Heart left ventricle (tissue), 13 donors: ENCODE data around the gene SMCO3.

Experiments
- POLR2A ChIP-seq, 2 donors: fragments of 450-650 bp; IDR thresholded peaks; one replicate each; pipeline ENCODE4 v1.6.1; 2017; ENCODE audit warnings: antibody characterized with exemption in 2 of 2, mild to moderate bottlenecking in 2 of 2, moderate library complexity in 2 of 2
- TF ChIP-seq, protein P1 (sequence below), 12 donors: fragments of 200-600 bp; sonication (generic) in 4 of 12; IDR thresholded peaks; one replicate each; pipeline versions ENCODE4 v1.5.0 to v1.8.0; 2018 to 2022; ENCODE audit warnings: antibody characterized with exemption in 12 of 12, mild to moderate bottlenecking in 5 of 12
- donor health status: ischemic (EF 13 %, LVEDD 7.1; RV severe dilation, severe dysfunction).
- donor health status: DM: no; HTN: yes; CAD: no.
- donor health status: DM: no; HTN: no; CAD: no.
- donor health status: ischemic (EF 25% LVEDD 6.9; RV normal size, moderate dysfunction).
- donor health status: ischemic (EF 25% LVEDD 5.7; RV mildly dilated, moderate dysfunction).
- donor health status: ischemic (EF 35%, LVEDD 5.7; RV mildly dilated, moderate dysfunction).
- donor health status: nonischemic (EF 11% LVEDD 7.7; RV severe dilation, severe dysfunction).
- donor health status: DM: yes; HTN: yes; CAD: no.
- donor health status: PGD.
- donor health status: ischemic (EF 29% LVEDD 5.4; RV normal size, mild dysfunction).
- donor health status: nonischemic (EF 23%, LVEDD 6.1; RV moderate dilation, normal function).

- TF ChIP-seq, protein P1, sequence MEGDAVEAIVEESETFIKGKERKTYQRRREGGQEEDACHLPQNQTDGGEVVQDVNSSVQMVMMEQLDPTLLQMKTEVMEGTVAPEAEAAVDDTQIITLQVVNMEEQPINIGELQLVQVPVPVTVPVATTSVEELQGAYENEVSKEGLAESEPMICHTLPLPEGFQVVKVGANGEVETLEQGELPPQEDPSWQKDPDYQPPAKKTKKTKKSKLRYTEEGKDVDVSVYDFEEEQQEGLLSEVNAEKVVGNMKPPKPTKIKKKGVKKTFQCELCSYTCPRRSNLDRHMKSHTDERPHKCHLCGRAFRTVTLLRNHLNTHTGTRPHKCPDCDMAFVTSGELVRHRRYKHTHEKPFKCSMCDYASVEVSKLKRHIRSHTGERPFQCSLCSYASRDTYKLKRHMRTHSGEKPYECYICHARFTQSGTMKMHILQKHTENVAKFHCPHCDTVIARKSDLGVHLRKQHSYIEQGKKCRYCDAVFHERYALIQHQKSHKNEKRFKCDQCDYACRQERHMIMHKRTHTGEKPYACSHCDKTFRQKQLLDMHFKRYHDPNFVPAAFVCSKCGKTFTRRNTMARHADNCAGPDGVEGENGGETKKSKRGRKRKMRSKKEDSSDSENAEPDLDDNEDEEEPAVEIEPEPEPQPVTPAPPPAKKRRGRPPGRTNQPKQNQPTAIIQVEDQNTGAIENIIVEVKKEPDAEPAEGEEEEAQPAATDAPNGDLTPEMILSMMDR (IDR thresholded peaks at IDR 0.05): no peak
- TF ChIP-seq POLR2A (IDR thresholded peaks at IDR 0.05): no peak
Observed at GRCh38 chr12:14772946-14773345, 41.0 kb downstream of the SMCO3 start.
